GM19468 (cell line): ENCODE measurements around the gene ARCN1.
"Not testable (repeated sequence)": the region's sequence is repeated elsewhere in the genome, so short reads cannot be mapped to it uniquely, and the experiment has no call there.

Source experiments
- ATAC-seq: cut with Tn5 transposase; IDR thresholded peaks from one replicate; pipeline ENCODE4 v1.9.1; 2021; ENCODE audit warnings: mild to moderate bottlenecking, moderate library complexity, moderate number of reproducible peaks; ENCODE audit not compliant: unreplicated experiment; ENCODE audit errors: extremely low read depth

ARCN1 gene

GRCh38 chr11:118604566-118604965 is 32.4 kb downstream of the ARCN1 start:
- ATAC-seq: no peak

- no peak for ATAC-seq
Measured at GRCh38 chr11:118605116-118605867, 33.1 kb downstream of the ARCN1 start.

- ATAC-seq: no peak
Measured at GRCh38 chr11:118606157-118606843, 34.1 kb downstream of the ARCN1 start.

- ATAC-seq: no peak
Measured at GRCh38 chr11:118606844-118607228, 34.6 kb downstream of the ARCN1 start.

- no peak for ATAC-seq
Measured at GRCh38 chr11:118607401-118608359, 35.5 kb downstream of the ARCN1 start, which contains the start of gene PHLDB1. Gene PHLDB1, plus strand, starts transcription at chr11:118607615. Its CDS starts 6,222 bp downstream, at chr11:118613837.

- no peak for ATAC-seq
Measured at GRCh38 chr11:118608360-118609227, 36.4 kb downstream of the ARCN1 start.

GRCh38 chr11:118609380-118610224 is 37.4 kb downstream of the ARCN1 start:
- no peak for ATAC-seq

- no peak for ATAC-seq
Measured at GRCh38 chr11:118610225-118610772, 38.1 kb downstream of the ARCN1 start.

GRCh38 chr11:118610773-118611432 is 38.7 kb downstream of the ARCN1 start:
- no peak for ATAC-seq

GRCh38 chr11:118611433-118611795 is 39.2 kb downstream of the ARCN1 start:
- not testable (repeated sequence) for ATAC-seq

GRCh38 chr11:118612378-118612777 is 40.2 kb downstream of the ARCN1 start:
- no peak for ATAC-seq

- ATAC-seq: no peak
Measured at GRCh38 chr11:118614511-118614910, 42.3 kb downstream of the ARCN1 start.

- no peak for ATAC-seq
Measured at GRCh38 chr11:118615282-118615975, 43.2 kb downstream of the ARCN1 start.

- no peak for ATAC-seq
Measured at GRCh38 chr11:118615976-118616371, 43.8 kb downstream of the ARCN1 start.

GRCh38 chr11:118618115-118618990 is 46.1 kb downstream of the ARCN1 start:
- ATAC-seq: no peak

- no peak for ATAC-seq
Measured at GRCh38 chr11:118618991-118619375, 46.8 kb downstream of the ARCN1 start.
